ENCODE measurements around the gene PRKCG. TPM values are rescaled to one million over a fixed set of nuclear protein-coding genes. Genes with fewer than 3 reads are reported as not detected.

Gene PRKCG
- total and polyA plus RNA-seq, 7 experiments from 2014 or later = 0.05 to 2.4 (median 1.6) TPM; not detected in 4

GRCh38 chr19:53873773-53874605, 8.0 kb upstream of the PRKCG start:
- ChIA-PET POLR2A (interaction anchor here (1.2 to 1.4 kb wide), 3 partner anchors 8 to 263 kb away, joined by 3 to 7 read pairs (median 4); partner anchors contain the start of gene CNOT3), CTCF (interaction anchor here (1.1 kb wide), 2 partner anchors 9 to 26 kb away, joined by 5 to 11 read pairs; no protein-coding TSS in a partner anchor)
- no peak overlapping the region for H3K4me3 ChIP-seq (ENCODE audit: low read length)
- peak in 2 of 9 donors; percentile 18 to 30 for DNase-seq
- peak overlapping the region; percentile 64 to 82 (median 73) for H3K4me3 Mint-ChIP-seq
- H3K4me1 ChIP-seq (ENCODE audit: control insufficient read depth in 2 of 2, insufficient read depth in 2 of 2, low read length in 2 of 2) = peaks cover 21 to 64% of the 10 kb centered on the region in 2 donors
- H3K9me3 ChIP-seq (ENCODE audit: control insufficient read depth in 2 of 3, low read length in 3 of 3) = no peaks in the 10 kb centered on the region
- peaks cover 50 to 87% (median 67%) of the 10 kb centered on the region in 7 donors for H3K4me1 Mint-ChIP-seq
- no peak for ATAC-seq
- peaks cover 14 to 49% (median 27%) of the 10 kb centered on the region in 5 donors for H3K36me3 Mint-ChIP-seq
- peaks cover 0 to 10% (median 3%) of the 10 kb centered on the region in 11 donors for H3K9me3 Mint-ChIP-seq
- H3K27me3 Mint-ChIP-seq = peaks cover 0 to 5% (median 0%) of the 10 kb centered on the region in 5 donors
- H3K27me3 ChIP-seq (ENCODE audit: control insufficient read depth in 2 of 2, insufficient read depth in 2 of 2, low read length in 2 of 2) = no peaks in the 10 kb centered on the region
- H3K36me3 ChIP-seq (ENCODE audit: control insufficient read depth in 2 of 3, insufficient read depth in 3 of 3, low read length in 3 of 3) = peaks cover 0 to 13% (median 6%) of the 10 kb centered on the region in 3 experiments
- H3K27ac Mint-ChIP-seq = peak overlapping the region in 8 of 9 donors; percentile 78 to 98 (median 94)
- H3K27ac ChIP-seq (ENCODE audit: low read depth, low read length) = peak overlapping the region; percentile 71
- intact Hi-C loops (cut with micrococcal nuclease) = no loop called here

DNA sequence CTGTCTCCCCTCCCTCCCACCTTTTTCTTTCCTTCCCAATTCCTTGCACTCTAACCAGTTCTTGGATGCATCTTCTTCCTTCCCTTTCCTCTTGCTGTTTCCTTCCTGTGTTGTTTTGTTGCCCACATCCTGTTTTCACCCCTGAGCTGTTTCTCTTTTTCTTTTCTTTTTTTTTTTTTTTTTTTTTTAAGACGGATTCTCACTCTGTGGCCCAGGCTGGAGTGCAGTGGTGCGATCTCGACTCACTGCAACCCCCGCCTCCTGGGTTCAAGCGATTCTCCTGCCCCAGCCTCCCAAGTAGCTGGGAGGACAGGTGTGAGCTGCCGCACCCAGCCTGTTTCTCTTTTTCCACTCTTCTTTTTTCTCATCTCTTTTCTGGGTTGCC, 7.4 kb upstream of the PRKCG start:
- Histone ChIP-seq H3K27ac (ENCODE audit: low read depth, low read length) (peak overlapping the region; percentile 71), H3K4me3 (ENCODE audit: low read length) (peak overlapping the region; percentile 32), H3K9me3 (ENCODE audit: control insufficient read depth in 2 of 3, low read length in 3 of 3) (no peaks in the 10 kb centered on the region), H3K27me3 (ENCODE audit: control insufficient read depth in 2 of 2, insufficient read depth in 2 of 2, low read length in 2 of 2) (peaks cover 0 to 2% of the 10 kb centered on the region in 2 donors), H3K4me1 (ENCODE audit: control insufficient read depth in 2 of 2, insufficient read depth in 2 of 2, low read length in 2 of 2) (peaks cover 26 to 68% of the 10 kb centered on the region in 2 donors), H3K36me3 (ENCODE audit: control insufficient read depth in 2 of 3, insufficient read depth in 3 of 3, low read length in 3 of 3) (peaks cover 0 to 13% (median 6%) of the 10 kb centered on the region in 3 experiments)
- intact Hi-C loops (cut with micrococcal nuclease) = no loop called here
- peaks cover 14 to 48% (median 27%) of the 10 kb centered on the region in 5 donors for H3K36me3 Mint-ChIP-seq
- peaks cover 0 to 6% (median 0%) of the 10 kb centered on the region in 5 donors for H3K27me3 Mint-ChIP-seq
- peak overlapping the region in 8 of 9 donors; percentile 78 to 98 (median 94) for H3K27ac Mint-ChIP-seq
- H3K4me3 Mint-ChIP-seq = peak overlapping the region; percentile 64 to 82 (median 73)
- H3K9me3 Mint-ChIP-seq = peaks cover 0 to 10% (median 3%) of the 10 kb centered on the region in 11 donors
- H3K4me1 Mint-ChIP-seq = peaks cover 50 to 89% (median 69%) of the 10 kb centered on the region in 7 donors
- ChIA-PET POLR2A (interaction anchor here (0.6 to 1.4 kb wide), 4 partner anchors 8 to 1762 kb away, joined by 3 to 7 read pairs (median 4); partner anchors contain the start of gene CNOT3), CTCF (interaction anchor here (1.1 kb wide), 2 partner anchors 8 to 26 kb away, joined by 5 to 11 read pairs; no protein-coding TSS in a partner anchor)
- DNase-seq (peak in 6 of 9 donors; percentile 49 to 68 (median 61)), ATAC-seq (no peak)

- Histone ChIP-seq H3K27ac (ENCODE audit: low read depth, low read length) (peak overlapping the region; percentile 71), H3K36me3 (ENCODE audit: control insufficient read depth in 2 of 3, insufficient read depth in 3 of 3, low read length in 3 of 3) (peaks cover 0 to 13% (median 6%) of the 10 kb centered on the region in 3 experiments), H3K27me3 (ENCODE audit: control insufficient read depth in 2 of 2, insufficient read depth in 2 of 2, low read length in 2 of 2) (peaks cover 0 to 9% of the 10 kb centered on the region in 2 donors), H3K9me3 (ENCODE audit: control insufficient read depth in 2 of 3, low read length in 3 of 3) (no peaks in the 10 kb centered on the region), H3K4me1 (ENCODE audit: control insufficient read depth in 2 of 2, insufficient read depth in 2 of 2, low read length in 2 of 2) (peaks cover 29 to 66% of the 10 kb centered on the region in 2 donors), H3K4me3 (ENCODE audit: low read length) (no peak overlapping the region)
- intact Hi-C loops (cut with micrococcal nuclease) = no loop called here
- Mint-ChIP-seq H3K9me3 (peaks cover 0 to 10% (median 3%) of the 10 kb centered on the region in 11 donors), H3K27ac (peak overlapping the region in 8 of 9 donors; percentile 78 to 99 (median 93)), H3K4me3 (peak overlapping the region; percentile 59 to 82 (median 76)), H3K27me3 (peaks cover 0 to 6% (median 0%) of the 10 kb centered on the region in 5 donors), H3K4me1 (peaks cover 46 to 84% (median 65%) of the 10 kb centered on the region in 7 donors), H3K36me3 (peaks cover 14 to 46% (median 27%) of the 10 kb centered on the region in 5 donors)
- ATAC-seq = no peak
- DNase-seq = no peak
- ChIA-PET CTCF (interaction anchor here (0.9 to 2.1 kb wide), 2 partner anchors 9 to 32 kb away, joined by 3 to 14 read pairs; partner anchors contain the start of gene MYADM), POLR2A (interaction anchor here (0.7 to 4.3 kb wide), 5 partner anchors 9 to 314 kb away, joined by 3 to 66 read pairs (median 7); partner anchors contain the start of genes LENG1, MBOAT7 and MYADM)
Observed at GRCh38 chr19:53875602-53876325, 6.2 kb upstream of the PRKCG start.

DNA sequence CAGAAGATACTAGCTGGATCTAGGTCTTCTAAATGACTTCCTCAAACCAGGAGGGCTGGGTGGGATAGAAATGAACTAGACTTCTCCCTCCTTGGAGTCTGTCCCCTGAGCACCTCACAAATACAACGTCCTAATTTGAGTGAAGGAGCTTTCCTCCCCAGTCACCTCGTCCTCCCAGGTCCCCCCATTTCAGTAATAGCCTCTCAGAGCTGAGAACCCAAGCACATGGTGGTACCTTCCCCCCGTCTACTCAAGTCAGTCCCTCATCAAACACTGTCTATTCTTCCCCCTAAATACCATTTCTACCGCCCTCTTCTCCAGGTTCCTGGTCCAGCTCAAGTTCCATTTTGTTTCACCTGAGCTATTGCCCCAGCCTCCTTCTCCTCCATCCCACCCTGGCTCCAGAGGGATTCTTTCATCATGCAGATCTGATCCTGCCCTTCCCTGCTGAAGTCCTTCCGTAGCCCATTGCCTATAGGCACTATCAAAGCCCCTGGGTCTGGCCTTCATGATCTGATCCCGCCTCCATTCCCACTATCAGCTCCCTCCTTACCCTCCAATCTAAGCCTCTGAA, 5.3 kb upstream of the PRKCG start:
- intact Hi-C loops (cut with micrococcal nuclease) = loop anchor here in 1 of 2 donors (1.0 kb wide), 1 partner anchor 7 kb away; no protein-coding TSS in a partner anchor
- peaks cover 37 to 74% (median 56%) of the 10 kb centered on the region in 7 donors for H3K4me1 Mint-ChIP-seq

DNA sequence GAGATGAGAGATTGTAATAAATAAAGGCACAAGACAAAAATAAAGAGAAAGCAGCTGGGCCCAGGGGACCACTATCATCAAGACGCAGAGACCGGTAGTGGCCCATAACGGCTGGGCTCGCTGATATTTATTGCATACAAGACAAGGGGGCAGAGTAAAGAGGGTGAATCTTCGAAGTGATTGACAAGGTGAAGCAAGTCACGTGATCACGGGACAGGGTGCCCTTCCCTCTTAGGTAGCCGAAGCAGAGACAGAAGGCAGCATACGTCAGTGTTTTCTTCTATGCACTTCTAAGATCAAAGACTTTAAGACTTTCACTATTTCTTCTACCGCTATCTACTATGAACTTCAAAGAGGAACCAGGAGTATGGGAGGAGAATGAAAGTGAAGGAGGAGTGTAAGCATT, 4.6 kb upstream of the PRKCG start:
- Mint-ChIP-seq H3K36me3 (peaks cover 14 to 38% (median 21%) of the 10 kb centered on the region in 5 donors), H3K4me3 (peak overlapping the region; percentile 18 to 85 (median 76)), H3K4me1 (peaks cover 35 to 70% (median 56%) of the 10 kb centered on the region in 7 donors), H3K27ac (peak overlapping the region in 8 of 9 donors; percentile 78 to 98 (median 93)), H3K9me3 (peaks cover 0 to 10% (median 2%) of the 10 kb centered on the region in 11 donors), H3K27me3 (peaks cover 0 to 6% (median 0%) of the 10 kb centered on the region in 5 donors)
- Histone ChIP-seq H3K27me3 (ENCODE audit: control insufficient read depth in 2 of 2, insufficient read depth in 2 of 2, low read length in 2 of 2) (peaks cover 0 to 18% of the 10 kb centered on the region in 2 donors), H3K4me3 (ENCODE audit: low read length) (no peak overlapping the region), H3K4me1 (ENCODE audit: control insufficient read depth in 2 of 2, insufficient read depth in 2 of 2, low read length in 2 of 2) (peaks cover 42 to 73% of the 10 kb centered on the region in 2 donors), H3K9me3 (ENCODE audit: control insufficient read depth in 2 of 3, low read length in 3 of 3) (no peaks in the 10 kb centered on the region), H3K27ac (ENCODE audit: low read depth, low read length) (peak overlapping the region; percentile 71), H3K36me3 (ENCODE audit: control insufficient read depth in 2 of 3, insufficient read depth in 3 of 3, low read length in 3 of 3) (peaks cover 0 to 13% (median 6%) of the 10 kb centered on the region in 3 experiments)
- ChIA-PET CTCF (interaction anchor here (0.6 to 2.1 kb wide), 4 partner anchors 10 to 155 kb away, joined by 3 to 14 read pairs (median 6); partner anchors contain the start of gene MYADM), POLR2A (interaction anchor here (1.1 to 4.3 kb wide), 2 partner anchors 9 to 10 kb away, joined by 7 to 66 read pairs; partner anchors contain the start of gene MYADM)
- intact Hi-C loops (cut with micrococcal nuclease) = loop anchor here in 1 of 2 donors (1.0 kb wide), 1 partner anchor 8 kb away; no protein-coding TSS in a partner anchor
- DNase-seq (peak in 7 of 9 donors; percentile 62 to 88 (median 75)), ATAC-seq (no peak)

More for the DNA sequence above, 5.3 kb upstream of the PRKCG start:
- Mint-ChIP-seq H3K4me3 (peak overlapping the region; percentile 18 to 85 (median 76)), H3K27ac (peak overlapping the region in 8 of 9 donors; percentile 78 to 98 (median 93)), H3K9me3 (peaks cover 0 to 10% (median 2%) of the 10 kb centered on the region in 11 donors), H3K36me3 (peaks cover 14 to 38% (median 21%) of the 10 kb centered on the region in 5 donors), H3K27me3 (peaks cover 0 to 6% (median 0%) of the 10 kb centered on the region in 5 donors)
- peaks cover 0 to 13% (median 6%) of the 10 kb centered on the region in 3 experiments for H3K36me3 ChIP-seq (ENCODE audit: control insufficient read depth in 2 of 3, insufficient read depth in 3 of 3, low read length in 3 of 3)
- ChIA-PET POLR2A (interaction anchor here (0.7 to 4.3 kb wide), 5 partner anchors 9 to 313 kb away, joined by 3 to 66 read pairs (median 5); partner anchors contain the start of genes LENG1, MBOAT7 and MYADM), CTCF (interaction anchor here (0.6 to 2.1 kb wide), 5 partner anchors 10 to 155 kb away, joined by 3 to 14 read pairs (median 5); partner anchors contain the start of gene MYADM)
- H3K9me3 ChIP-seq (ENCODE audit: control insufficient read depth in 2 of 3, low read length in 3 of 3) = no peaks in the 10 kb centered on the region
- H3K27ac ChIP-seq (ENCODE audit: low read depth, low read length) = peak overlapping the region; percentile 71
- DNase-seq (no peak), ATAC-seq (peak; percentile 8)
- H3K4me1 ChIP-seq (ENCODE audit: control insufficient read depth in 2 of 2, insufficient read depth in 2 of 2, low read length in 2 of 2) = peaks cover 38 to 69% of the 10 kb centered on the region in 2 donors
- no peak overlapping the region for H3K4me3 ChIP-seq (ENCODE audit: low read length)
- peaks cover 0 to 18% of the 10 kb centered on the region in 2 donors for H3K27me3 ChIP-seq (ENCODE audit: control insufficient read depth in 2 of 2, insufficient read depth in 2 of 2, low read length in 2 of 2)

All from naive thymus-derived CD4-positive, alpha-beta T cell (primary cell).